ENCODE results near the gene SYTL3. TPM values are rescaled to one million over a fixed set of nuclear protein-coding genes. Genes with fewer than 3 reads are reported as not detected.

Gene SYTL3
- total and polyA plus RNA-seq, 2 of the 8 experiments (the other 6 are each of a cell fraction or from before 2014, with no cell fraction given): 0.27 to 0.99 TPM

DNA sequence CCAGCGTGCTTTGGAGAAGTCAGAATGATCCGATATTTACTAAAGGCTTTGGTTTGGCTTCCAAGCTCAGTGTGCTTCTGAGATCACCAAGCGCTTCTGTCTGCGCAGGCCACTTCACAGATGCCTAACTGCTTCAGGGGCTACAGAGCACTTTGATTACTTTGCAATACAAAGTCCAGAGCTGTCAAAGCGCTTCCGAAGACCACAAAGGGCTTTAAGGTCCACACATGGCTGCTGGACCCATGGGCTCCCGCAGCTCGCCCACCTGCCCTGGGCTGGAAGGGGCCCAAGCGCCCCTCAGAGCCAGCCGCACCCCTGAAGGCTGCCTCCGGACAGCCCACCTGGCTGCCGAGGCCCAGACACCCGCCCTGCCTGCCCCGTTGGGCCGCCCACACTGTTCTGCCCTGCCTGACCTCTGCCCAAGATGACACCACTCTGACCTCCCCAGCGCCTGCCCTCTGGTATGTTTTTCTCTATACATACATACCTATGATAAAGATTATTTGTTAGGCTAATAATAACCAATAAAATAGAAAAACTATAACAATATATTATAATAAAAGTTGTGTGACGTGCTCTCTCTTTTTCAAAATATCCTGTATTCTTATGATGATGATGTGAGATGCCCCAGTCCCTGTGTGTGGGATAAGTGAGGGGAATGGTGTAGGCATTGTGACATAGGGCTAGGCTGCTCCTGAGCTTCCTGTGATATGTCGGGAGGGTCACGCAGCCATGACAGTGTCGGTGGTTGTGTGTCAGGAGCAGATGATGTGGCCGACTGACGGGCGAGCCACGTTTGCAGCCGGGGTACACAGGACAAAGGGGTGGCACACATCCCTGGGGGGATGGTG, 27.9 kb upstream of the SYTL3 start (continued):
- TF ChIP-seq RXRA (IDR thresholded peaks at IDR 0.05; ENCODE audit: insufficient read depth, low read depth, low read length) (no peak), SP2 (IDR thresholded peaks at IDR 0.05; ENCODE audit: low read length) (no peak)
